ENCODE data around the gene UBE3A. TPM values are rescaled to one million over a fixed set of nuclear protein-coding genes. Genes with fewer than 3 reads are reported as not detected.

UBE3A gene
- total and polyA plus RNA-seq, 9 of the 15 experiments (the other 6 are each of a cell fraction or from before 2014, with no cell fraction given): 29.3 to 103 (median 60.2) TPM

GRCh38 chr15:25474251-25474650, 35.4 kb upstream of the UBE3A start:
- POLR2A ChIA-PET: interaction anchor here (0.7 kb wide), 1 partner anchor 132 kb away, joined by 3 read pairs; no protein-coding TSS in a partner anchor
- FAIRE-seq (no peak), ATAC-seq (no peak), DNase-seq (ENCODE audit: extremely low read depth in 1 of 4, low spot score in 3 of 4) (no peak)
- Histone ChIP-seq H3K4me2 (ENCODE audit: insufficient read depth, low read length) (no peak overlapping the region), H3K27me3 (ENCODE audit: control insufficient read depth in 2 of 2, insufficient read depth in 2 of 2, low read length in 2 of 2) (no peaks in the 10 kb centered on the region), H2AFZ (ENCODE audit: low read depth, low read length) (no peak overlapping the region), H3K36me3 (ENCODE audit: control insufficient read depth, insufficient read depth, low read length) (no peaks in the 10 kb centered on the region), H3K9me3 (replicated peaks; ENCODE audit: control insufficient read depth, insufficient read depth, low read depth, low read length) (no peaks in the 10 kb centered on the region), H3K9me1 (ENCODE audit: control insufficient read depth, insufficient read depth, low read length) (no peaks in the 10 kb centered on the region), H4K20me1 (replicated peaks; ENCODE audit: control insufficient read depth, insufficient read depth, low read length) (no peaks in the 10 kb centered on the region), H3K27ac (ENCODE audit: extremely low read depth, low read depth, low read length) (no peak overlapping the region), H3K4me3 (no peak overlapping the region), H3K4me1 (replicated peaks in 1 of 2; ENCODE audit: control insufficient read depth in 2 of 2, insufficient read depth in 2 of 2, low read length in 2 of 2) (no peaks in the 10 kb centered on the region), H3K9ac (ENCODE audit: insufficient read depth in 1 of 2, low read depth in 2 of 2, low read length in 2 of 2) (no peak overlapping the region), H3K79me2 (ENCODE audit: control insufficient read depth, insufficient read depth, low read length) (no peaks in the 10 kb centered on the region)
- no TSS peak for BruUV-seq (replicated peaks)
- CTCF ChIA-PET (ENCODE audit: low intra/inter-chr PET ratio): no interaction called here
- in situ Hi-C loops (cut with MboI) (loop anchor here (25.0 kb wide), 1 partner anchor 387 kb away; no protein-coding TSS in a partner anchor), intact Hi-C loops (cut with micrococcal nuclease) (no loop called here)
- TF ChIP-seq, protein P1, sequence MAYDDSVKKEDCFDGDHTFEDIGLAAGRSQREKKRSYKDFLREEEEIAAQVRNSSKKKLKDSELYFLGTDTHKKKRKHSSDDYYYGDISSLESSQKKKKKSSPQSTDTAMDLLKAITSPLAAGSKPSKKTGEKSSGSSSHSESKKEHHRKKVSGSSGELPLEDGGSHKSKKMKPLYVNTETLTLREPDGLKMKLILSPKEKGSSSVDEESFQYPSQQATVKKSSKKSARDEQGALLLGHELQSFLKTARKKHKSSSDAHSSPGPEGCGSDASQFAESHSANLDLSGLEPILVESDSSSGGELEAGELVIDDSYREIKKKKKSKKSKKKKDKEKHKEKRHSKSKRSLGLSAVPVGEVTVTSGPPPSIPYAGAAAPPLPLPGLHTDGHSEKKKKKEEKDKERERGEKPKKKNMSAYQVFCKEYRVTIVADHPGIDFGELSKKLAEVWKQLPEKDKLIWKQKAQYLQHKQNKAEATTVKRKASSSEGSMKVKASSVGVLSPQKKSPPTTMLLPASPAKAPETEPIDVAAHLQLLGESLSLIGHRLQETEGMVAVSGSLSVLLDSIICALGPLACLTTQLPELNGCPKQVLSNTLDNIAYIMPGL (CRISPR knock-in tag; IDR thresholded peaks at IDR 0.05): no peak
- no peak for TF ChIP-seq MTA3 (IDR thresholded peaks at IDR 0.05; ENCODE audit: borderline replicate concordance)
- no peak for TF ChIP-seq STAG1 (CRISPR knock-in tag; IDR thresholded peaks at IDR 0.05; ENCODE audit: borderline replicate concordance)
- TF ChIP-seq, protein P2, sequence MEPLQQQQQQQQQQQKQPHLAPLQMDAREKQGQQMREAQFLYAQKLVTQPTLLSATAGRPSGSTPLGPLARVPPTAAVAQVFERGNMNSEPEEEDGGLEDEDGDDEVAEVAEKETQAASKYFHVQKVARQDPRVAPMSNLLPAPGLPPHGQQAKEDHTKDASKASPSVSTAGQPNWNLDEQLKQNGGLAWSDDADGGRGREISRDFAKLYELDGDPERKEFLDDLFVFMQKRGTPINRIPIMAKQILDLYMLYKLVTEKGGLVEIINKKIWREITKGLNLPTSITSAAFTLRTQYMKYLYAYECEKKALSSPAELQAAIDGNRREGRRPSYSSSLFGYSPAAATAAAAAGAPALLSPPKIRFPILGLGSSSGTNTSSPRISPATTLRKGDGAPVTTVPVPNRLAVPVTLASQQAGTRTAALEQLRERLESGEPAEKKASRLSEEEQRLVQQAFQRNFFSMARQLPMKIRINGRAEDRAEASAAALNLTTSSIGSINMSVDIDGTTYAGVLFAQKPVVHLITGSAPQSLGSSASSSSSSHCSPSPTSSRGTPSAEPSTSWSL (CRISPR knock-in tag; IDR thresholded peaks at IDR 0.05; ENCODE audit: borderline replicate concordance): no peak
- TF ChIP-seq ZNF408 (CRISPR knock-in tag; IDR thresholded peaks at IDR 0.05; ENCODE audit: low read depth): no peak
- no peak for TF ChIP-seq IRF2 (CRISPR knock-in tag; IDR thresholded peaks at IDR 0.05)
- 0% methylated on average over 4 of the region's 4 CpGs for WGBS (ENCODE audit: insufficient coverage, low coverage, missing lambda C conversion rate)
